ENCODE results near the gene DSTYK. TPM values are rescaled to one million over a fixed set of nuclear protein-coding genes. Genes with fewer than 3 reads are reported as not detected.

DSTYK gene
- total RNA-seq, 1 donor from 2014 or later = 15.4 TPM

DNA sequence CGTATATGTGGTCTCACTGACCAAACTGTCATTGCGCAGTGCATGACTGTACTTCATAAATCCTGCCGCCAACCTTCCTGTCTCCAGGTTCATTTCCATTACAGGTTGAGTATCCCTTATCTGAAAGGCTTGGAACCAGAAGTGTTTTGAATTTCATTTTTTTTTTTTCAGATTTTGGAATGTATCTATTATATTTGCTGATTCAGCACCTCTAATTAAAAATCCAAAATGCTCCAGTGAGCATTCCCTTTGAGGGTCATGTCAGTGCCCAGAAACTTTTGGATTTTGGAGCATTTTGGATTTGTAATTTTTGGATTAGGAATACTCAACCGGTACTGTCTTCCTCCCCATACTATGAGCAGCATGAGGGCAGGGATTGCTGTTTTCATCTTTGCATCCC, 59.0 kb downstream of the DSTYK start:
- H3K4me1 Mint-ChIP-seq (ENCODE audit: low read depth, unreplicated experiment) = peaks cover 2% of the 10 kb centered on the region
- no peak for TF ChIP-seq EZH2 (IDR thresholded peaks at IDR 0.05; ENCODE audit: insufficient read depth, low read length)
- TF ChIP-seq, protein P1, sequence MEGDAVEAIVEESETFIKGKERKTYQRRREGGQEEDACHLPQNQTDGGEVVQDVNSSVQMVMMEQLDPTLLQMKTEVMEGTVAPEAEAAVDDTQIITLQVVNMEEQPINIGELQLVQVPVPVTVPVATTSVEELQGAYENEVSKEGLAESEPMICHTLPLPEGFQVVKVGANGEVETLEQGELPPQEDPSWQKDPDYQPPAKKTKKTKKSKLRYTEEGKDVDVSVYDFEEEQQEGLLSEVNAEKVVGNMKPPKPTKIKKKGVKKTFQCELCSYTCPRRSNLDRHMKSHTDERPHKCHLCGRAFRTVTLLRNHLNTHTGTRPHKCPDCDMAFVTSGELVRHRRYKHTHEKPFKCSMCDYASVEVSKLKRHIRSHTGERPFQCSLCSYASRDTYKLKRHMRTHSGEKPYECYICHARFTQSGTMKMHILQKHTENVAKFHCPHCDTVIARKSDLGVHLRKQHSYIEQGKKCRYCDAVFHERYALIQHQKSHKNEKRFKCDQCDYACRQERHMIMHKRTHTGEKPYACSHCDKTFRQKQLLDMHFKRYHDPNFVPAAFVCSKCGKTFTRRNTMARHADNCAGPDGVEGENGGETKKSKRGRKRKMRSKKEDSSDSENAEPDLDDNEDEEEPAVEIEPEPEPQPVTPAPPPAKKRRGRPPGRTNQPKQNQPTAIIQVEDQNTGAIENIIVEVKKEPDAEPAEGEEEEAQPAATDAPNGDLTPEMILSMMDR (IDR thresholded peaks at IDR 0.05; ENCODE audit: insufficient read depth, low read depth, low read length) = no peak
- H3K27me3 ChIP-seq (ENCODE audit: insufficient read depth, low read length) = no peaks in the 10 kb centered on the region
- H3K9me3 Mint-ChIP-seq (ENCODE audit: unreplicated experiment) = peaks cover 17% of the 10 kb centered on the region
- H3K4me3 Mint-ChIP-seq (ENCODE audit: unreplicated experiment) = no peak overlapping the region
- peaks cover 4% of the 10 kb centered on the region for H3K9me3 ChIP-seq (ENCODE audit: insufficient read depth, low read depth, low read length)
- FAIRE-seq = no peak
- no peaks in the 10 kb centered on the region for H3K27me3 Mint-ChIP-seq (ENCODE audit: low read depth, unreplicated experiment)
- no peak overlapping the region for H2AFZ ChIP-seq (ENCODE audit: low read depth, low read length)
- H3K27ac Mint-ChIP-seq (ENCODE audit: unreplicated experiment) = no peak overlapping the region
- no peak overlapping the region for H3K9ac ChIP-seq (ENCODE audit: low read length)
- DNase-seq (ENCODE audit: low read depth) = no peak
- H3K4me3 ChIP-seq (ENCODE audit: insufficient read depth, low read depth, low read length) = no peak overlapping the region
- no peak overlapping the region for H3K4me2 ChIP-seq (ENCODE audit: low read length)
- H4K20me1 ChIP-seq (ENCODE audit: insufficient read depth, low read length) = no peaks in the 10 kb centered on the region
- no peaks in the 10 kb centered on the region for H3K79me2 ChIP-seq (ENCODE audit: insufficient read depth, low read length)
- peaks cover 7% of the 10 kb centered on the region for H3K36me3 ChIP-seq (ENCODE audit: insufficient read depth, low read length)
- no peak overlapping the region for H3K27ac ChIP-seq (ENCODE audit: low read depth, low read length)
- peaks cover 2% of the 10 kb centered on the region for H3K4me1 ChIP-seq (ENCODE audit: insufficient read depth, low read length)
- peaks cover 38% of the 10 kb centered on the region for H3K36me3 Mint-ChIP-seq (ENCODE audit: low read depth, unreplicated experiment)

DNA sequence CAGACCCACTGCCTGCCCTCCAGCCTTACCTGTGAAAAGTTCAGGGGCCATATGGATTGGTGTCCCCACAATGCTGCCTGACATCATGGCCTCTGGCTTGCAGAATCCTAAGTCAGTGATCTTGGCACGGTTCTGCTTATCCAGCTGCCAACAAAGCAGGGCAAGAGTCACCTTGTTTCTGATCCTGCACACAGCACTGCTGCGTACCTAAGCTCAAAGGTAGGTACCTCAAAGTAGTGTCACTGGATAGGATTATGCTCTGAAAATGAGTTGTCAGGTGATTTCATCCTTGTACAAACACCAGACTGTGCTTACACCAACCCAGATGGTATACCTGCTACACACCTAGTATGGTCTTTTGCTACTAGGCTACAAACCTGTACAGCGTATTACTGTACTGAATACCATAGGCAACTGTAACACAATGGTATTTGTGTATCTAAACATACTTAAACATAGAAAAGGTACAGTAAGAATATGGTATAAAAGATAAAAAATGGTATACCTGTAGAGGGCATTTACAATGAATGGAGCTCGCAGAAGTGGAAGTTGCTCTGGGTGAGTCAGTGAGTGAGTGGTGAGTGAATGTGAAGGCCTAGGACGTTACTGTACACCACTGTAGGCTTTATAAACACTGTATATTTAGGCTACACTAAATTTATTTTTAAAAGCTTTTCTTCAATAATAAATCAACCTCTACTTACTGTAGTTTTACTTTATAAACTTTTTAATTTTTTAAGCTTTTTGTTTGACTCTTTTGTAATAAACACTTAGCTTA, 60.7 kb downstream of the DSTYK start:
- TF ChIP-seq, protein P1 (IDR thresholded peaks at IDR 0.05; ENCODE audit: insufficient read depth, low read depth, low read length) = no peak
- TF ChIP-seq EZH2 (IDR thresholded peaks at IDR 0.05; ENCODE audit: insufficient read depth, low read length) = no peak
- no peak for FAIRE-seq
- Histone ChIP-seq H3K27me3 (ENCODE audit: insufficient read depth, low read length) (no peaks in the 10 kb centered on the region), H3K9ac (ENCODE audit: low read length) (no peak overlapping the region), H3K4me1 (ENCODE audit: insufficient read depth, low read length) (peaks cover 12% of the 10 kb centered on the region), H3K79me2 (ENCODE audit: insufficient read depth, low read length) (no peaks in the 10 kb centered on the region), H3K4me3 (ENCODE audit: insufficient read depth, low read depth, low read length) (no peak overlapping the region), H3K36me3 (ENCODE audit: insufficient read depth, low read length) (no peaks in the 10 kb centered on the region), H2AFZ (ENCODE audit: low read depth, low read length) (no peak overlapping the region), H3K4me2 (ENCODE audit: low read length) (no peak overlapping the region), H3K27ac (ENCODE audit: low read depth, low read length) (no peak overlapping the region), H3K9me3 (ENCODE audit: insufficient read depth, low read depth, low read length) (no peaks in the 10 kb centered on the region), H4K20me1 (ENCODE audit: insufficient read depth, low read length) (no peaks in the 10 kb centered on the region)
- Mint-ChIP-seq H3K36me3 (ENCODE audit: low read depth, unreplicated experiment) (peaks cover 23% of the 10 kb centered on the region), H3K27ac (ENCODE audit: unreplicated experiment) (no peak overlapping the region), H3K4me3 (ENCODE audit: unreplicated experiment) (no peak overlapping the region), H3K9me3 (ENCODE audit: unreplicated experiment) (peaks cover 8% of the 10 kb centered on the region), H3K4me1 (ENCODE audit: low read depth, unreplicated experiment) (peaks cover 15% of the 10 kb centered on the region), H3K27me3 (ENCODE audit: low read depth, unreplicated experiment) (no peaks in the 10 kb centered on the region)
- no peak for DNase-seq (ENCODE audit: low read depth)

Measured in astrocyte (in vitro differentiated cells and primary cell).